MM.1S (cell line): ENCODE results near the gene ZNF618.

Experiments used
- DNase-seq: peaks from one replicate; pipeline ENCODE4 v3.0.0-alpha.2; 2015
- H2AFZ ChIP-seq: fragments of 300-600 bp; sonication (generic); 2 replicates; pipeline ENCODE4 v1.6.0; 2016; ENCODE audit warnings: antibody characterized with exemption, low read length
- H3F3A ChIP-seq: fragments of 300-600 bp; sonication (generic); 2 replicates; pipeline ENCODE4 v1.6.1; 2016; ENCODE audit warnings: mild to moderate bottlenecking, antibody characterized with exemption, low read length, moderate library complexity, mixed read lengths; ENCODE audit not compliant: insufficient read depth
- H3K27ac ChIP-seq: fragments of 300-600 bp; sonication (generic); 2 replicates; pipeline ENCODE4 v1.5.1; 2016; ENCODE audit warnings: mild to moderate bottlenecking, low read length
- H3K27me3 ChIP-seq: fragments of 300-600 bp; sonication (generic); replicated peaks from 2 replicates; pipeline ENCODE4 v1.6.0; 2016; ENCODE audit warnings: low read length; ENCODE audit not compliant: insufficient read depth
- H3K36me3 ChIP-seq: fragments of 300-600 bp; sonication (generic); replicated peaks from 2 replicates; pipeline ENCODE4 v1.6.1; 2016; ENCODE audit warnings: mild to moderate bottlenecking, low read length, mixed read lengths; ENCODE audit not compliant: insufficient read depth
- H3K4me1 ChIP-seq: fragments of 300-600 bp; sonication (generic); 2 replicates; pipeline ENCODE4 v1.6.1; 2016; ENCODE audit warnings: low read length, mixed read lengths
- H3K4me2 ChIP-seq: fragments of 300-600 bp; sonication (generic); 2 replicates; pipeline ENCODE4 v1.6.0; 2016; ENCODE audit warnings: low read depth, low read length
- H3K4me3 ChIP-seq: fragments of 300-600 bp; sonication (generic); 2 replicates; pipeline ENCODE4 v1.5.1; 2016; ENCODE audit warnings: low read length, mixed read lengths
- H3K79me2 ChIP-seq: fragments of 300-600 bp; sonication (generic); 2 replicates; pipeline ENCODE4 v1.6.1; 2016; ENCODE audit warnings: mixed run types, low read length, mixed read lengths
- H3K9ac ChIP-seq: fragments of 300-600 bp; sonication (generic); 2 replicates; pipeline ENCODE4 v1.6.1; 2016; ENCODE audit warnings: low read length, mixed read lengths
- H3K9me2 ChIP-seq: fragments of 300-600 bp; sonication (generic); replicated peaks from 2 replicates; pipeline ENCODE4 v1.6.1; 2016; ENCODE audit warnings: mild to moderate bottlenecking, low read length, mixed read lengths; ENCODE audit not compliant: insufficient read depth
- H3K9me3 ChIP-seq: fragments of 300-600 bp; sonication (generic); replicated peaks from 2 replicates; pipeline ENCODE4 v1.6.1; 2016; ENCODE audit warnings: mild to moderate bottlenecking, low read length, mixed read lengths; ENCODE audit not compliant: insufficient read depth
- H4K20me1 ChIP-seq: fragments of 300-600 bp; sonication (generic); 2 replicates; pipeline ENCODE4 v1.6.1; 2016; ENCODE audit warnings: mild to moderate bottlenecking, low read length, moderate library complexity, mixed read lengths; ENCODE audit not compliant: insufficient read depth
- CTCF ChIP-seq: fragments of 300-600 bp; sonication (generic); IDR thresholded peaks from 2 replicates; pipeline ENCODE4 v1.5.1; 2016; ENCODE audit warnings: antibody characterized with exemption, low read length, mixed read lengths
- EZH2 ChIP-seq: fragments of 300-600 bp; sonication (generic); optimal IDR thresholded peaks from 2 replicates; pipeline ENCODE3; 2017; ENCODE audit warnings: low read depth, mild to moderate bottlenecking, antibody characterized with exemption, low read length, mixed read lengths
- EZH2phosphoT487 ChIP-seq: fragments of 300-600 bp; sonication (generic); IDR thresholded peaks from 2 replicates; pipeline ENCODE4 v1.6.1; 2018; ENCODE audit warnings: antibody characterized with exemption, low read length

ZNF618 gene

GRCh38 chr9:113898151-113898550, 22.0 kb downstream of the ZNF618 start:
- no peak for TF ChIP-seq EZH2phosphoT487
- TF ChIP-seq EZH2: no peak
- no peak for TF ChIP-seq CTCF
- Histone ChIP-seq H4K20me1 (no peaks in the 10 kb centered on the region), H3K4me1 (no peaks in the 10 kb centered on the region), H3K4me3 (no peak overlapping the region), H3K36me3 (no peaks in the 10 kb centered on the region), H3K79me2 (no peaks in the 10 kb centered on the region), H3F3A (no peaks in the 10 kb centered on the region), H3K9me3 (no peaks in the 10 kb centered on the region), H3K27ac (no peak overlapping the region), H2AFZ (no peak overlapping the region), H3K9me2 (no peaks in the 10 kb centered on the region), H3K9ac (no peak overlapping the region), H3K27me3 (no peaks in the 10 kb centered on the region), H3K4me2 (no peak overlapping the region)
- DNase-seq: no peak

GRCh38 chr9:113898596-113898995, 22.5 kb downstream of the ZNF618 start:
- Histone ChIP-seq H3K9me3 (no peaks in the 10 kb centered on the region), H3K36me3 (no peaks in the 10 kb centered on the region), H3F3A (no peaks in the 10 kb centered on the region), H3K4me2 (no peak overlapping the region), H3K27me3 (no peaks in the 10 kb centered on the region), H3K27ac (no peak overlapping the region), H3K9ac (no peak overlapping the region), H2AFZ (no peak overlapping the region), H3K4me3 (no peak overlapping the region), H4K20me1 (no peaks in the 10 kb centered on the region), H3K4me1 (no peaks in the 10 kb centered on the region), H3K79me2 (no peaks in the 10 kb centered on the region), H3K9me2 (no peaks in the 10 kb centered on the region)
- TF ChIP-seq EZH2phosphoT487 (no peak), EZH2 (no peak), CTCF (no peak)
- no peak for DNase-seq

GRCh38 chr9:113899205-113899604, 23.1 kb downstream of the ZNF618 start:
- TF ChIP-seq CTCF (no peak), EZH2 (no peak), EZH2phosphoT487 (no peak)
- Histone ChIP-seq H2AFZ (no peak overlapping the region), H3F3A (no peaks in the 10 kb centered on the region), H3K27ac (no peak overlapping the region), H3K36me3 (no peaks in the 10 kb centered on the region), H3K79me2 (no peaks in the 10 kb centered on the region), H3K4me3 (no peak overlapping the region), H3K27me3 (no peaks in the 10 kb centered on the region), H3K4me2 (no peak overlapping the region), H4K20me1 (no peaks in the 10 kb centered on the region), H3K4me1 (no peaks in the 10 kb centered on the region), H3K9me2 (no peaks in the 10 kb centered on the region), H3K9me3 (no peaks in the 10 kb centered on the region), H3K9ac (no peak overlapping the region)
- DNase-seq: no peak

- Histone ChIP-seq H3K79me2 (no peaks in the 10 kb centered on the region), H3K27me3 (no peaks in the 10 kb centered on the region), H2AFZ (no peak overlapping the region), H4K20me1 (no peaks in the 10 kb centered on the region), H3F3A (no peaks in the 10 kb centered on the region), H3K36me3 (no peaks in the 10 kb centered on the region), H3K9me2 (no peaks in the 10 kb centered on the region), H3K9me3 (no peaks in the 10 kb centered on the region), H3K27ac (no peak overlapping the region), H3K4me1 (no peaks in the 10 kb centered on the region), H3K9ac (no peak overlapping the region), H3K4me2 (no peak overlapping the region), H3K4me3 (no peak overlapping the region)
- no peak for DNase-seq
- no peak for TF ChIP-seq CTCF
- no peak for TF ChIP-seq EZH2
- no peak for TF ChIP-seq EZH2phosphoT487
Measured at GRCh38 chr9:113901221-113901688, 25.1 kb downstream of the ZNF618 start.
